Body of pancreas (tissue), 4 donors: ENCODE measurements around the gene CLEC5A.

Experiments used
- POLR2A ChIP-seq, 3 donors: fragments of 450-650 bp; IDR thresholded peaks; one replicate each; pipeline ENCODE4 v1.6.1; 2016; ENCODE audit warnings: antibody characterized with exemption in 3 of 3, mild to moderate bottlenecking in 2 of 3
- TF ChIP-seq, protein P1 (sequence below), 7 experiments: fragments of 450-650 bp in 4 of 7; fragments of 200-600 bp in 3 of 7; sonication (generic) in 3 of 7; IDR thresholded peaks; one replicate each; pipeline ENCODE4 v1.5.1; 2016 to 2019; ENCODE audit warnings: antibody characterized with exemption in 7 of 7

- TF ChIP-seq, protein P1, sequence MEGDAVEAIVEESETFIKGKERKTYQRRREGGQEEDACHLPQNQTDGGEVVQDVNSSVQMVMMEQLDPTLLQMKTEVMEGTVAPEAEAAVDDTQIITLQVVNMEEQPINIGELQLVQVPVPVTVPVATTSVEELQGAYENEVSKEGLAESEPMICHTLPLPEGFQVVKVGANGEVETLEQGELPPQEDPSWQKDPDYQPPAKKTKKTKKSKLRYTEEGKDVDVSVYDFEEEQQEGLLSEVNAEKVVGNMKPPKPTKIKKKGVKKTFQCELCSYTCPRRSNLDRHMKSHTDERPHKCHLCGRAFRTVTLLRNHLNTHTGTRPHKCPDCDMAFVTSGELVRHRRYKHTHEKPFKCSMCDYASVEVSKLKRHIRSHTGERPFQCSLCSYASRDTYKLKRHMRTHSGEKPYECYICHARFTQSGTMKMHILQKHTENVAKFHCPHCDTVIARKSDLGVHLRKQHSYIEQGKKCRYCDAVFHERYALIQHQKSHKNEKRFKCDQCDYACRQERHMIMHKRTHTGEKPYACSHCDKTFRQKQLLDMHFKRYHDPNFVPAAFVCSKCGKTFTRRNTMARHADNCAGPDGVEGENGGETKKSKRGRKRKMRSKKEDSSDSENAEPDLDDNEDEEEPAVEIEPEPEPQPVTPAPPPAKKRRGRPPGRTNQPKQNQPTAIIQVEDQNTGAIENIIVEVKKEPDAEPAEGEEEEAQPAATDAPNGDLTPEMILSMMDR (IDR thresholded peaks at IDR 0.05) = no peak
- TF ChIP-seq POLR2A (IDR thresholded peaks at IDR 0.05) = no peak
Observed at GRCh38 chr7:141954334-141954733, 7.6 kb upstream of the CLEC5A start.
